Ishikawa (cell line): ENCODE measurements around the gene PVRIG.
A peak's percentile ranks its signal among the peaks of the same experiment; 100 is the strongest.

Experiments
- CEBPB ChIP-seq: IDR thresholded peaks from 2 replicates; pipeline ENCODE4 v1.6.1; 2012
- EGR1 ChIP-seq: IDR thresholded peaks from 2 replicates; pipeline ENCODE4 v1.6.1; 2012
- EP300 ChIP-seq: IDR thresholded peaks from 2 replicates; pipeline ENCODE4 v1.6.1; 2012; ENCODE audit warnings: borderline replicate concordance
- FOXM1 ChIP-seq: IDR thresholded peaks from 2 replicates; pipeline ENCODE4 v1.6.1; 2012; ENCODE audit warnings: low read depth, borderline replicate concordance
- NFIC ChIP-seq: IDR thresholded peaks from 2 replicates; pipeline ENCODE4 v1.6.1; 2012
- RAD21 ChIP-seq: IDR thresholded peaks from 2 replicates; pipeline ENCODE4 v1.6.1; 2012; ENCODE audit warnings: low read depth
- TAF1 ChIP-seq: IDR thresholded peaks from 2 replicates; pipeline ENCODE4 v1.6.1; 2012; ENCODE audit warnings: low read depth, mild to moderate bottlenecking
- TCF12 ChIP-seq: IDR thresholded peaks from 2 replicates; pipeline ENCODE4 v1.6.1; 2012; ENCODE audit warnings: low read depth
- TEAD4 ChIP-seq: IDR thresholded peaks from 2 replicates; pipeline ENCODE4 v1.6.1; 2012
- YY1 ChIP-seq: IDR thresholded peaks from 2 replicates; pipeline ENCODE4 v1.6.1; 2012; ENCODE audit warnings: low read depth
- ZBTB7A ChIP-seq: IDR thresholded peaks from 2 replicates; pipeline ENCODE4 v1.6.1; 2012; ENCODE audit warnings: low read depth
- TF ChIP-seq, protein P1 (sequence below): IDR thresholded peaks from 2 replicates; pipeline ENCODE4 v1.6.1; 2012
- TF ChIP-seq, protein P2 (sequence below): IDR thresholded peaks from 2 replicates; pipeline ENCODE4 v1.6.1; 2012; ENCODE audit warnings: low read depth, mild to moderate bottlenecking

DNA sequence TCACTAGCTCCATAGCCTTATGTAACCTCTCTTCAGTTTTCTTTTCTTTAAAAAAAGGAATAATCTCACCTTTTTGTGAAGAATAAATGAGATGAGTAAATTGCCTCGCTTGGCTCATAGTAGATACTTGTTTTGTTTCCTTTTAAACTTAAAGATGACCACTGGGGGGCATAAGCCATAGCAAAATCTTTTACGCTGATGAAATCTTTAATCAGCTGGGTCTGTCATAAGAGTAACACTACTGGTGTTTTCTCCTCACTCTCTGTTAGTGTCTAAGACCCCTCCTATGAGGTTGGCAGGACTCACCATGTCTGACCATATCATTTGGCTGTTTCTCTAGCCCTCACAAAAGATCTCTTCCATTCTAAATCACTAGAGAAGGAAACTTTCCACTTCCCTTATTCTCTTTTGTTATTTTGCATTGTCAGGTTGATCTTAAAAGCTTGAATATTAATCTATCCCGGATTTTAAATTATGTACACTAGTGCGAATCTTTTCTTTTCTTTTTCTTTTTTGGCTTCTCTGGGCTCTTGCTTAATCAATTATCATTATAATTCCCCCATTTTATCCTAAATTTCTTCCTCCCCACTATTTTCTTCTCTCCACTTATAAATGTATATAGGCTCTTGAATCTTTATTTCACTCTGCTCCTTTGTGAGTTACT lies 29.6 kb upstream of the PVRIG start:
- TF ChIP-seq CEBPB (no peak), RAD21 (peak; percentile 34), NFIC (no peak), ZBTB7A (no peak), YY1 (no peak), TAF1 (no peak), EP300 (no peak), TEAD4 (no peak), TCF12 (no peak), FOXM1 (no peak), EGR1 (no peak)
- TF ChIP-seq, protein P1, sequence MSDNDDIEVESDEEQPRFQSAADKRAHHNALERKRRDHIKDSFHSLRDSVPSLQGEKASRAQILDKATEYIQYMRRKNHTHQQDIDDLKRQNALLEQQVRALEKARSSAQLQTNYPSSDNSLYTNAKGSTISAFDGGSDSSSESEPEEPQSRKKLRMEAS = no peak
- TF ChIP-seq, protein P2, sequence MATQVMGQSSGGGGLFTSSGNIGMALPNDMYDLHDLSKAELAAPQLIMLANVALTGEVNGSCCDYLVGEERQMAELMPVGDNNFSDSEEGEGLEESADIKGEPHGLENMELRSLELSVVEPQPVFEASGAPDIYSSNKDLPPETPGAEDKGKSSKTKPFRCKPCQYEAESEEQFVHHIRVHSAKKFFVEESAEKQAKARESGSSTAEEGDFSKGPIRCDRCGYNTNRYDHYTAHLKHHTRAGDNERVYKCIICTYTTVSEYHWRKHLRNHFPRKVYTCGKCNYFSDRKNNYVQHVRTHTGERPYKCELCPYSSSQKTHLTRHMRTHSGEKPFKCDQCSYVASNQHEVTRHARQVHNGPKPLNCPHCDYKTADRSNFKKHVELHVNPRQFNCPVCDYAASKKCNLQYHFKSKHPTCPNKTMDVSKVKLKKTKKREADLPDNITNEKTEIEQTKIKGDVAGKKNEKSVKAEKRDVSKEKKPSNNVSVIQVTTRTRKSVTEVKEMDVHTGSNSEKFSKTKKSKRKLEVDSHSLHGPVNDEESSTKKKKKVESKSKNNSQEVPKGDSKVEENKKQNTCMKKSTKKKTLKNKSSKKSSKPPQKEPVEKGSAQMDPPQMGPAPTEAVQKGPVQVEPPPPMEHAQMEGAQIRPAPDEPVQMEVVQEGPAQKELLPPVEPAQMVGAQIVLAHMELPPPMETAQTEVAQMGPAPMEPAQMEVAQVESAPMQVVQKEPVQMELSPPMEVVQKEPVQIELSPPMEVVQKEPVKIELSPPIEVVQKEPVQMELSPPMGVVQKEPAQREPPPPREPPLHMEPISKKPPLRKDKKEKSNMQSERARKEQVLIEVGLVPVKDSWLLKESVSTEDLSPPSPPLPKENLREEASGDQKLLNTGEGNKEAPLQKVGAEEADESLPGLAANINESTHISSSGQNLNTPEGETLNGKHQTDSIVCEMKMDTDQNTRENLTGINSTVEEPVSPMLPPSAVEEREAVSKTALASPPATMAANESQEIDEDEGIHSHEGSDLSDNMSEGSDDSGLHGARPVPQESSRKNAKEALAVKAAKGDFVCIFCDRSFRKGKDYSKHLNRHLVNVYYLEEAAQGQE = no peak
